ENCODE results near the gene PRXL2A. TPM values are rescaled to one million over a fixed set of nuclear protein-coding genes. Genes with fewer than 3 reads are reported as not detected.

PRXL2A gene
- total RNA-seq, 1 donor from 2014 or later = 73.5 TPM

DNA sequence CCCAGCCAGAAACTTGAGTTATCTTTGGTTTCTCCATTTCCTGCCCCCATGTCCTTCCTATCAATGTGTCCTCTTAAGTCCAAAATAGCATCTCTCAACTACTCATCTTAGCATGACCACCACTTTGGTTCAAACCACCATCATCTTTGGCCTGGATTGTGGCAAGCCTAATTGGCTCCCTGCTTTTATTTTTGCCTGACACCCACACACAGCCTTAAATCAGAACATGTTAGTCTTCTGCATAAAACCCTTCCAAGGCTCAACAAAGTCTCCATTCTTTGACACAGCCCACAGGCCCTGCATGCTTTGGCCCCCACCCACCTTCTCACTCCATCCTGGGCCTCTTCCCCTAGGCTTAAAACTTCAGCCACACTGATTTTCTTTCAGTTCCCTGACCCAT, 43.7 kb downstream of the PRXL2A start:
- TF ChIP-seq, protein P1, sequence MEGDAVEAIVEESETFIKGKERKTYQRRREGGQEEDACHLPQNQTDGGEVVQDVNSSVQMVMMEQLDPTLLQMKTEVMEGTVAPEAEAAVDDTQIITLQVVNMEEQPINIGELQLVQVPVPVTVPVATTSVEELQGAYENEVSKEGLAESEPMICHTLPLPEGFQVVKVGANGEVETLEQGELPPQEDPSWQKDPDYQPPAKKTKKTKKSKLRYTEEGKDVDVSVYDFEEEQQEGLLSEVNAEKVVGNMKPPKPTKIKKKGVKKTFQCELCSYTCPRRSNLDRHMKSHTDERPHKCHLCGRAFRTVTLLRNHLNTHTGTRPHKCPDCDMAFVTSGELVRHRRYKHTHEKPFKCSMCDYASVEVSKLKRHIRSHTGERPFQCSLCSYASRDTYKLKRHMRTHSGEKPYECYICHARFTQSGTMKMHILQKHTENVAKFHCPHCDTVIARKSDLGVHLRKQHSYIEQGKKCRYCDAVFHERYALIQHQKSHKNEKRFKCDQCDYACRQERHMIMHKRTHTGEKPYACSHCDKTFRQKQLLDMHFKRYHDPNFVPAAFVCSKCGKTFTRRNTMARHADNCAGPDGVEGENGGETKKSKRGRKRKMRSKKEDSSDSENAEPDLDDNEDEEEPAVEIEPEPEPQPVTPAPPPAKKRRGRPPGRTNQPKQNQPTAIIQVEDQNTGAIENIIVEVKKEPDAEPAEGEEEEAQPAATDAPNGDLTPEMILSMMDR (conservative IDR thresholded peaks at IDR 0.05) = no peak
- Mint-ChIP-seq H3K4me3 (no peak overlapping the region), H3K9me3 (no peaks in the 10 kb centered on the region)

DNA sequence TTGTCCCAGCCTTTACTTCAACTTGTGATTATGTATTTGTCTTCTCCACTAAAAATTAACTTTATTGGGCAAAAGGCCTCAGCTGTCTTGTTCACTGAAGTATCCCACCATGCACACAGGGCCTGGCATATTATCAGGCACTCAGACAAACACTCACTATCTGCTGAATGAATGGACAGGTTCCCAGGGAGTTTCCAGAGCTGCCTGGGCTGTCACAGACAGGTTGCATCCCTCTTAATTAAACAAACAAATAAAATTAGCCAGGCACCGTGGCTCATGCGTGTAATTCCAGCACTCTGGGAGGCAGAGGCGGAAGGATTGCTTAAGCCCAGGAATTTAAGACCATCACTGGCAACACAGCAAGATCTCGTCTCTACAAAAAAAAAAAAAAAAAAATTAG, 44.3 kb downstream of the PRXL2A start:
- Mint-ChIP-seq H3K9me3 (no peaks in the 10 kb centered on the region), H3K27ac (no peak overlapping the region), H3K27me3 (no peaks in the 10 kb centered on the region), H3K4me3 (no peak overlapping the region), H3K36me3 (peaks cover 5% of the 10 kb centered on the region), H3K4me1 (ENCODE audit: unreplicated experiment) (peaks cover 13% of the 10 kb centered on the region)
- DNase-seq (ENCODE audit: extremely low spot score, unreplicated experiment) = no peak
- TF ChIP-seq, protein P1 (conservative IDR thresholded peaks at IDR 0.05) = no peak

More for the DNA sequence above, 43.7 kb downstream of the PRXL2A start:
- peaks cover 5% of the 10 kb centered on the region for H3K36me3 Mint-ChIP-seq
- DNase-seq (ENCODE audit: extremely low spot score, unreplicated experiment) = no peak
- no peaks in the 10 kb centered on the region for H3K27me3 Mint-ChIP-seq
- no peak overlapping the region for H3K27ac Mint-ChIP-seq
- peaks cover 18% of the 10 kb centered on the region for H3K4me1 Mint-ChIP-seq (ENCODE audit: unreplicated experiment)

DNA sequence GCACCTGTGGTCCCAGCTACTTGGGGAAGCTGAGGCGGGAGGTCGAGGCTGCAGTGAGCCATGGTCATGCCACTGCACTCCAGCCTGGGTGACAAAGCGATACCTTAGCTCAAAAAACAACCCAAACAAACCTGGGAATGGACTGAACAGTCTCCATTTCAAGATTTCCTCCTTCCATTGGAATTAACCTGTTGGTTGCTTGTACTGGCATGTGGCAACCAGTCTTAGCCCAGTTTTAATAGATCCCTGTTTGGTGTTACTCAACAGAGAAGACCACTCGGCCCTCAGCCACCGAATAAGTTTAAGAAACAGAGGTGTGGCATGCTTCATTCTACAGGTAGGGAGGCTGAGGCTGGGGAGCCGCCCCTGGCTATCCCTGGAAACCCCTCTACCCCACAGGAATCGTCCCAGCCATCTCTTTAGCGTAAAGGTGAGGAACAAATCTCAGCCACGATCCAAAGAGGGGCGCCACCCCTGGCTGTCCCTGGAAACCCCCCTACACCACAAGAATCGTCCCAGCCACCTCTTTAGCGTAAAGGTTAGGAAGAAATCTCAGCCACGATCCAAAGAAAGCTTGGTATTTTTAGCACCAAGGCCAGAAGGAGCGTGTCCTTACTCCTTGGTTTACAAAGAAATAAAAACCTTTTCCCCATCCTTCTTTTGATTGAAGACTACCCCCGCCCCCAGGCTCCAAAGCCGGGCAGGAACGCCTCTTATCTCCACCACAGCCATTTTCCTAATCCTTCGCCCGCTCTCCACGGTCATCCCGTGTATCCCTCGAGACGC, 44.9 kb downstream of the PRXL2A start:
- H3K4me1 Mint-ChIP-seq (ENCODE audit: unreplicated experiment) = peaks cover 18% of the 10 kb centered on the region
- H3K27me3 Mint-ChIP-seq = no peaks in the 10 kb centered on the region
- TF ChIP-seq, protein P1 (conservative IDR thresholded peaks at IDR 0.05) = no peak
- H3K27ac Mint-ChIP-seq = peak overlapping the region; percentile 96
- peaks cover 5% of the 10 kb centered on the region for H3K36me3 Mint-ChIP-seq
- DNase-seq (ENCODE audit: extremely low spot score, unreplicated experiment) = no peak
- no peaks in the 10 kb centered on the region for H3K9me3 Mint-ChIP-seq
- H3K4me3 Mint-ChIP-seq = peak overlapping the region; percentile 94

DNA sequence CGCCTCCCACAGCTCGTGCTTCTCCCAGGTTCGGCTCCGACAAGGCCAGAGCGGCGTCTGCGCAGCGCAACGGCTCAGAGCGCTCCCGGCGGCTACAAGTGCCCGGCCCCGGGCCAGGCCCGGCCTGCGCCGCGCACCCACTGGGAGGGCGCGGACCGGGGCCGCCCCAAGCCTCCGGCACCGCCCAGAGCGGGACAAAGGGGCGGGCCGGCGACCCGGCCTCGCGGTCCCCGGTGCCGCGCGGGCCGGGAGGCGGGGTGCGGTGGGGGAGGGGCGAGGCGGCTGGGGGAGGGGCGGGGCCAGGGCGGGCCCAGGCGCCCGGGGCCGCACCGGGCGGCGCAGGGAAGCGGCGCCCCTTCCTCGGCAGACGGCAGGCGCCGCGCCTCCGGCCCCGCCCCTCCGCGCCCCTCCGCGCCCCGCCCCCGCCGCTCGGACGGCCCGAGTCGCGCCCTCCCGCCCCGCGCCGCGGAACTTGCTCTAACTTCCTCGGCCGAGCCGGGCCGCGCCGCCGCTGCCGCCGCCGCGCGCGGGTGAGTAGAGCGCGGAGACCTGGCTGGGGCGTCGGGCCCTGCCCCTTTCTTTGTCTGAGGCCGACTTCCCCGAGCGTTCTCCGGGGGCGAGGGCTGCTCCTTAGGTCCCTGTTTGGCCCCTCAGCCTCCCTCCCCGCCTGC, 45.6 kb downstream of the PRXL2A start, which contains the start of gene TSPAN14:
TSS of gene TSPAN14 (plus strand) at position 469 of the 671 bp plus-strand sequence. CDS start 34,924 bp downstream, outside the sequence.
- Mint-ChIP-seq H3K4me3 (peak within 1 kb of the TSS; percentile 99), H3K4me1 (ENCODE audit: unreplicated experiment) (peaks cover 24% of the 10 kb centered on the region), H3K9me3 (no peaks in the 10 kb centered on the region), H3K36me3 (peaks cover 9% of the 10 kb centered on the region), H3K27me3 (no peaks in the 10 kb centered on the region), H3K27ac (peak within 1 kb of the TSS; percentile 96)
- TF ChIP-seq, protein P1 (conservative IDR thresholded peaks at IDR 0.05) = no peak
- peak; percentile 86 for DNase-seq (ENCODE audit: extremely low spot score, unreplicated experiment)

DNA sequence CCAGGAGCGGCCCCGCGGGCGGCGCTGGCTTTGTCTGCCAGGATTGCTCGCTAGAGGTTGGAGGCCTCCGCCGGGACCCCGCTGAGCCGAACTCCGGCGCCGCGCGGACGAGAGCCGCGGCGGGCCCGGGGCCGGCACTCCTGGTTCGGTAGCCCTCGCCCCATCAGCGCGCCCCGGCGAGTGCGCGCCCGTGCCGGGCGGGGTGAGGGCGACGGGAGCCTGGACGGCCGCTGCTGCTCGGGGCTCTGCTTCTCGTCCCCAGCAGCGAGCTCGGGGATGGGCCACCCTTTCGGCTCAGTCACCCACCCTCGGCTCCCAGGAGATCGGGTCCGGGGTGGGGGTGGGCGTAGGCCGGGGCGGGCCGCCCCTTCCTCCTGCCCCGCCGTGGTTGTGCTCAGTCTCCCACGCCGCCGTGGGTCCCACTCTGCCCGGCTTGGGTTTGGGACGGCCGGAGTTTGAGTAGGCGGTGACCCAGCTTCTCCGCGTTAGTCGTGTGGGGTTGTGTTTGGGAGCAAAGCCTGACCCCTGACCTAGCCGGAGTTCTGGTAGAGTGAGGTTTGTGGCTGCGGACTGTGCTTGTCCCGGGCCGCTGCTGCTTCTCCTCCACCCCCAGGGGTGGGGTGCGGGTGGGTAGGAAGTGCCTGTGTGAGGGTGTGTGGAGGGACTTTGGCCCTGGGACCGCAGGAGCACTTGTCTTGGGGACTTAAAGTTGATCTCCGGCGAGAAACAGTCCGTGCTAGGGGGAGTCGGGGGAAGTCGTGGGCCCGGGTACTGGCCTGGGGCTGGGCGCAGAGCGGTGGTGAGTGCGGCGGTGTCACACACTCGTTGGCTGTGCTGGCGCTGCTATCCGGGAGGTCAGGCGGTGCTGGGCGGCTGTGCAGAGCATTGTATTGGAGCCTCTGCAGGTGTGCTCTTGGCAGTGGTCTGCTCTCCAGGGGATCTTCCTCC, 46.4 kb downstream of the PRXL2A start:
- H3K9me3 Mint-ChIP-seq = no peaks in the 10 kb centered on the region
- H3K4me3 Mint-ChIP-seq = peak overlapping the region; percentile 99
- peaks cover 9% of the 10 kb centered on the region for H3K36me3 Mint-ChIP-seq
- no peaks in the 10 kb centered on the region for H3K27me3 Mint-ChIP-seq
- H3K27ac Mint-ChIP-seq = peak overlapping the region; percentile 96
- TF ChIP-seq, protein P1 (conservative IDR thresholded peaks at IDR 0.05) = no peak
- no peak for DNase-seq (ENCODE audit: extremely low spot score, unreplicated experiment)
- peaks cover 30% of the 10 kb centered on the region for H3K4me1 Mint-ChIP-seq (ENCODE audit: unreplicated experiment)
